ENCODE data around the gene ARPP21. TPM values are rescaled to one million over a fixed set of nuclear protein-coding genes. Genes with fewer than 3 reads are reported as not detected.

ARPP21 gene
- total and polyA plus RNA-seq, 2 experiments from 2014 or later: not detected

DNA sequence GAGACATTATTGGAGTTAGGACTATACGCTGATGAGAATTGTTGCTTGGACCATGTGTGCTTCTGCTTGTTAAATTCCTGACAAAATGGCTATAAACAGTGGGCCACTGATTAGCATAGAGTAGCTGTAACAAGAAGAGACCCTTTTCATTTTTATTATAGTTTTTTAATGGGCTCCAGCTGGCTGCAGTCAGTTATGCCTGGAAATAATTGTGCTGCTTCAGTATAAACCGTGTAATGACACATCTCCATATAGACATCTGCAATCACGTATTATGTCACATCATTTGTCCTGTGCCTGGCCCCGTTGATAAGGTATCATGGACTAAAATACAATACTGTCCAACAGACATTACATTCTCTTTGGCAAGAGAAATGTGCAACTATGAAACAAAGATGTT, 50.9 kb downstream of the ARPP21 start:
- H3K27me3 ChIP-seq (replicated peaks; ENCODE audit: insufficient read depth): no peaks in the 10 kb centered on the region
- H3K27ac ChIP-seq: no peak overlapping the region
- in situ Hi-C loops (cut with MboI): no loop called here
- no peak overlapping the region for H3K4me2 ChIP-seq (ENCODE audit: unreplicated experiment)
- H3F3A ChIP-seq (ENCODE audit: insufficient read depth): no peaks in the 10 kb centered on the region
- TF ChIP-seq EZH2 (IDR thresholded peaks at IDR 0.05; ENCODE audit: insufficient read depth, poor library complexity, severe bottlenecking): no peak
- TF ChIP-seq EZH2phosphoT487 (IDR thresholded peaks at IDR 0.05; ENCODE audit: insufficient read depth, low read depth): no peak
- H3K9me3 ChIP-seq (ENCODE audit: low read depth): no peaks in the 10 kb centered on the region
- DNase-seq: no peak
- H3K4me3 ChIP-seq: no peak overlapping the region
- no peaks in the 10 kb centered on the region for H4K20me1 ChIP-seq (ENCODE audit: insufficient read depth)
- 3 to 7% methylated on average over 4 of the region's 4 CpGs for WGBS, 2 experiments (ENCODE audit: low coverage in 1 of 2, low lambda C conversion rate in 2 of 2, missing lambda C conversion rate in 2 of 2)
- H3K36me3 ChIP-seq (ENCODE audit: low read depth): no peaks in the 10 kb centered on the region
- H3K79me2 ChIP-seq (ENCODE audit: insufficient read depth): no peaks in the 10 kb centered on the region
- H3K9me2 ChIP-seq (ENCODE audit: insufficient read depth): no peaks in the 10 kb centered on the region
- no peak overlapping the region for H3K9ac ChIP-seq
- no peaks in the 10 kb centered on the region for H3K4me1 ChIP-seq (ENCODE audit: insufficient read depth)
- H2AFZ ChIP-seq: no peak overlapping the region

DNA sequence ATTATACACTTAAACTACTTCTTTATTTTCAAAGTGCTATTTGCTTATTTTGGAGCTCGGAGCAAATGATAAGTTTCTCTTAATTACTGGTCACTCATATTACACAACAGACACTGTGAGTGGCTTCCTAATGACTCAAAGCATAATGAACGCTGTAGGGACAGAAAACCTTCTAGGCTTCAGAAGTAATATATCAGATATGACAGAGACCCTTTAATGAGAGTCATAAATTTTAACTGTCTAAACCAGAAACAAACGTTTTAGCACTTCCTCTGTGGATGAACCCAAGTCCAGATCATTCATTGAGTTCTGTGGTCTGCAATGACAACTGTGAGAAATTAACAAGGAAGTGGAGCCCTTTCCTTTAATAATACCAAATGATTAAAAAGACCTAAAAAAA, 66.6 kb downstream of the ARPP21 start:
- in situ Hi-C loops (cut with MboI): no loop called here
- 5 to 8% methylated on average over 3 of the region's 3 CpGs for WGBS, 2 experiments (ENCODE audit: low coverage in 1 of 2, low lambda C conversion rate in 2 of 2, missing lambda C conversion rate in 2 of 2)
- TF ChIP-seq EZH2phosphoT487 (IDR thresholded peaks at IDR 0.05; ENCODE audit: insufficient read depth, low read depth): no peak

DNA sequence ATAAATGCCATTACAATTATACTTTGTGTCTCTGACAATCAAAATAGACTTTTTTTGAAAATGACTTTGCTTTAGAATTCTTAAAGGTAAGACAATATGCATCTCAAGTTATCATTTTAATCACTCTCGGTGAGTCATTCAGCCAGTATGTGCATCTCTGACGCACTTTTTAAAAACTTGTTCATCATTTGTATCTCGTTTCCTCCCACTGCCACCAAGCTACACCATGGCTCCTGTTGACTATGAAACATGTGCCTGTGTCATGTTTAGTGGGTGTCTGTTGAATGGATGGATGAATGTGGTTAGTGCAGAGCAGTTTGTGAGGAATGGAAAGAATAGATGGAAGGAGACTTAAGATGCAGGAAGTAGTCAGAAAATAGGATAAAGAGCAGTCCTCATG, 68.6 kb downstream of the ARPP21 start:
- no peak for DNase-seq
- Histone ChIP-seq H3K36me3 (ENCODE audit: low read depth) (no peaks in the 10 kb centered on the region), H3K9me2 (ENCODE audit: insufficient read depth) (no peaks in the 10 kb centered on the region), H3K4me2 (ENCODE audit: unreplicated experiment) (no peak overlapping the region), H2AFZ (no peak overlapping the region), H3K9ac (no peak overlapping the region), H3K27ac (no peak overlapping the region), H3K27me3 (replicated peaks; ENCODE audit: insufficient read depth) (no peaks in the 10 kb centered on the region), H3K79me2 (ENCODE audit: insufficient read depth) (no peaks in the 10 kb centered on the region), H3K4me1 (ENCODE audit: insufficient read depth) (no peaks in the 10 kb centered on the region), H3K4me3 (no peak overlapping the region), H3F3A (ENCODE audit: insufficient read depth) (no peaks in the 10 kb centered on the region), H3K9me3 (ENCODE audit: low read depth) (no peaks in the 10 kb centered on the region), H4K20me1 (ENCODE audit: insufficient read depth) (no peaks in the 10 kb centered on the region)
- no peak for TF ChIP-seq EZH2 (IDR thresholded peaks at IDR 0.05; ENCODE audit: insufficient read depth, poor library complexity, severe bottlenecking)
- TF ChIP-seq EZH2phosphoT487 (IDR thresholded peaks at IDR 0.05; ENCODE audit: insufficient read depth, low read depth): no peak
- in situ Hi-C loops (cut with MboI): no loop called here
- 40 to 43% methylated on average over 3 of the region's 3 CpGs for WGBS, 2 experiments (ENCODE audit: low coverage in 1 of 2, low lambda C conversion rate in 2 of 2, missing lambda C conversion rate in 2 of 2)

More for the DNA sequence above, 66.6 kb downstream of the ARPP21 start:
- no peak for DNase-seq
- H3K9me2 ChIP-seq (ENCODE audit: insufficient read depth): no peaks in the 10 kb centered on the region
- H3K4me2 ChIP-seq (ENCODE audit: unreplicated experiment): no peak overlapping the region
- no peaks in the 10 kb centered on the region for H3K27me3 ChIP-seq (replicated peaks; ENCODE audit: insufficient read depth)
- no peaks in the 10 kb centered on the region for H3K4me1 ChIP-seq (ENCODE audit: insufficient read depth)
- no peaks in the 10 kb centered on the region for H3K36me3 ChIP-seq (ENCODE audit: low read depth)
- no peaks in the 10 kb centered on the region for H3F3A ChIP-seq (ENCODE audit: insufficient read depth)
- H3K9ac ChIP-seq: no peak overlapping the region
- no peak overlapping the region for H3K4me3 ChIP-seq
- H2AFZ ChIP-seq: no peak overlapping the region
- H3K27ac ChIP-seq: no peak overlapping the region
- H3K79me2 ChIP-seq (ENCODE audit: insufficient read depth): no peaks in the 10 kb centered on the region
- H3K9me3 ChIP-seq (ENCODE audit: low read depth): no peaks in the 10 kb centered on the region
- H4K20me1 ChIP-seq (ENCODE audit: insufficient read depth): no peaks in the 10 kb centered on the region

DNA sequence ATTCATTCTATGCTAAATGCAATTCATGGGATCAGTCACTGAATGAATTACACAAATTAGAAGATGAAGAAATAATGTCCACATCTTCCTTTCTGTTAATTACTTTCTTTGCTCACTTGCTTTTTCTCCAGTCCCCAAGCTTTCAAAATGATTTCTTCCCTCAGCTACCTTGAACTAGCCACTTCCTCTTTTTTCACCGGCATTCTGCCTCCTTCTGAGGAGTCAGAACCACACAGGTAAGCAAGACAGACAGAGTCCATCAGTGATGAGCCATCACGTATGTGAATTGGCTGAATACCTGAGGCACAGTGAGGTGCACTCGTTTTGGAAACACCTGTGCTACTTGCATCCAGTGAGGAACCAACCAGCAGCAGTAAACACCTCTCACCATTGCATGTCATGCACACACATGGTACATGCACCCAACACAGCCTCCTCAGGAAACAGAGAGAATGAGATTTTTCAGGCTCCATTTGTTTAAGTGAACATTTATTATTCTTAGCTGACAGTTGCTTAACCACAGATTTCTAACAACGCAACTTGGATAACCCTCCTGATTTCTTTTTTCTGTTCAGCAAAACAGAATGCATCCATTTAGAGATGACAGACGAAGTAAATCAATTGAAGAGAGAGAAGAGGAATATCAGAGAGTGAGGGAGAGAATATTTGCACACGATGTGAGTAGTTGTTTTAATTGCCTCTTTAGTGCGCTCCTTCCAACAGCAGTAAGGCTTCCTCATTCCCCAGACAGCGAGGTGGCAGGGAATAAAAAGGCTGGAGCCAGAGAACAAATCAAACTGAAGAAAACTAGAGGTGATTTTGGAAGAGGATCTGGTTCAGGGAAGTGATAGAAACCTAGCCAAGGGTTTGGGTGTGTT, 69.3 kb downstream of the ARPP21 start:
- H3K27ac ChIP-seq: no peak overlapping the region
- no peaks in the 10 kb centered on the region for H3K79me2 ChIP-seq (ENCODE audit: insufficient read depth)
- TF ChIP-seq EZH2 (IDR thresholded peaks at IDR 0.05; ENCODE audit: insufficient read depth, poor library complexity, severe bottlenecking) (no peak), EZH2phosphoT487 (IDR thresholded peaks at IDR 0.05; ENCODE audit: insufficient read depth, low read depth) (no peak)
- H3K36me3 ChIP-seq (ENCODE audit: low read depth): no peaks in the 10 kb centered on the region
- no peaks in the 10 kb centered on the region for H4K20me1 ChIP-seq (ENCODE audit: insufficient read depth)
- in situ Hi-C loops (cut with MboI): no loop called here
- no peaks in the 10 kb centered on the region for H3K9me2 ChIP-seq (ENCODE audit: insufficient read depth)
- WGBS, 2 experiments (ENCODE audit: low coverage in 1 of 2, low lambda C conversion rate in 2 of 2, missing lambda C conversion rate in 2 of 2): 18 to 21% methylated on average over 8 of the region's 8 CpGs
- H3F3A ChIP-seq (ENCODE audit: insufficient read depth): no peaks in the 10 kb centered on the region
- H3K9ac ChIP-seq: no peak overlapping the region
- H2AFZ ChIP-seq: no peak overlapping the region
- no peaks in the 10 kb centered on the region for H3K27me3 ChIP-seq (replicated peaks; ENCODE audit: insufficient read depth)
- no peaks in the 10 kb centered on the region for H3K4me1 ChIP-seq (ENCODE audit: insufficient read depth)
- H3K9me3 ChIP-seq (ENCODE audit: low read depth): no peaks in the 10 kb centered on the region
- DNase-seq: no peak
- H3K4me3 ChIP-seq: no peak overlapping the region
- H3K4me2 ChIP-seq (ENCODE audit: unreplicated experiment): no peak overlapping the region
